Lung (tissue), 12 donors: ENCODE measurements around the gene DGCR2. TPM values are rescaled to one million over a fixed set of nuclear protein-coding genes. Genes with fewer than 3 reads are reported as not detected.

Source experiments
- ATAC-seq: fragments of 200-7000 bp; cut with Tn5 transposase; one replicate; pipeline ENCODE4 v1.9.1; 2020; ENCODE audit warnings: moderate number of reproducible peaks; ENCODE audit not compliant: insufficient read depth, low FRiP score
- DNase-seq, 3 donors: peaks; one replicate each; pipeline ENCODE4 v3.0.0-alpha.2; 2013 to 2017
- H3K27ac ChIP-seq, 2 donors: one replicate each; pipeline ENCODE4 v1.5.1; 2013; ENCODE audit warnings: mild to moderate bottlenecking in 2 of 2, moderate library complexity in 2 of 2, control low read depth in 1 of 2, inconsistent platforms in 1 of 2, low read depth in 1 of 2, low read length in 1 of 2
- H3K27me3 ChIP-seq, 3 donors: one replicate each; pipeline ENCODE4 v1.5.1; 2013; ENCODE audit warnings: low read length in 2 of 3; ENCODE audit not compliant: control insufficient read depth in 3 of 3, insufficient read depth in 3 of 3
- H3K36me3 ChIP-seq, 4 donors: one replicate each; pipeline ENCODE4 v1.5.1; 2013; ENCODE audit warnings: low read length in 4 of 4, mild to moderate bottlenecking in 1 of 4, moderate library complexity in 1 of 4; ENCODE audit not compliant: control insufficient read depth in 4 of 4, insufficient read depth in 4 of 4
- H3K4me1 ChIP-seq, 5 donors: one replicate each; pipeline ENCODE4 v1.5.1; 2013; ENCODE audit warnings: low read length in 5 of 5, mild to moderate bottlenecking in 2 of 5, moderate library complexity in 1 of 5; ENCODE audit not compliant: control insufficient read depth in 5 of 5, insufficient read depth in 5 of 5
- H3K4me3 ChIP-seq: one replicate; pipeline ENCODE4 v1.5.1; 2013; ENCODE audit warnings: mild to moderate bottlenecking, control low read depth, moderate library complexity
- H3K9ac ChIP-seq, 2 donors: one replicate each; pipeline ENCODE4 v1.5.1; 2013; ENCODE audit warnings: low read length in 2 of 2, control low read depth in 1 of 2; ENCODE audit not compliant: insufficient read depth in 1 of 2
- H3K9me3 ChIP-seq, 4 donors: one replicate each; pipeline ENCODE4 v1.5.1; 2013; ENCODE audit warnings: low read length in 3 of 4, mild to moderate bottlenecking in 1 of 4, moderate library complexity in 1 of 4; ENCODE audit not compliant: control insufficient read depth in 4 of 4, insufficient read depth in 3 of 4
- WGBS, 2 donors: extraction: QIAGEN DNeasy Blood & Tissue Kit; methylation state at CpG; one replicate each; pipeline ENCODE4 v1.1.7; 2013; 5-methylcytosine and 5-hydroxymethylcytosine counted together
- polyA plus RNA-seq, 2 donors: library from polyadenylated mRNA; stranded (reverse); fragments of 200-250 nt; gene quantifications; one replicate each; pipeline ENCODE4 v1.2.1, GENCODE V29; 2013
- total RNA-seq, 2 donors: library from RNA; depleted of rRNA in 1 of 2; stranded (reverse); fragments of >200 nt in 1 of 2; gene quantifications; one replicate each; pipeline ENCODE4 v1.2.1, GENCODE V29; 2014 to 2021
- TF ChIP-seq, protein P1 (sequence below): IDR thresholded peaks from 2 replicates; pipeline ENCODE4 v1.5.1; 2012; ENCODE audit warnings: mild to moderate bottlenecking; ENCODE audit errors: control extremely low read depth, extremely low read depth
- donor health status: control.
- donor health status: control.
- donor health status: Bipolar disorder and iron deficiency.
- donor health status: healthy.
- donor health status: DM: yes; HTN: yes; CAD: no.

DGCR2 gene
- total and polyA plus RNA-seq, 4 donors, result 40.4 to 77.4 (median 50.5) TPM

DNA sequence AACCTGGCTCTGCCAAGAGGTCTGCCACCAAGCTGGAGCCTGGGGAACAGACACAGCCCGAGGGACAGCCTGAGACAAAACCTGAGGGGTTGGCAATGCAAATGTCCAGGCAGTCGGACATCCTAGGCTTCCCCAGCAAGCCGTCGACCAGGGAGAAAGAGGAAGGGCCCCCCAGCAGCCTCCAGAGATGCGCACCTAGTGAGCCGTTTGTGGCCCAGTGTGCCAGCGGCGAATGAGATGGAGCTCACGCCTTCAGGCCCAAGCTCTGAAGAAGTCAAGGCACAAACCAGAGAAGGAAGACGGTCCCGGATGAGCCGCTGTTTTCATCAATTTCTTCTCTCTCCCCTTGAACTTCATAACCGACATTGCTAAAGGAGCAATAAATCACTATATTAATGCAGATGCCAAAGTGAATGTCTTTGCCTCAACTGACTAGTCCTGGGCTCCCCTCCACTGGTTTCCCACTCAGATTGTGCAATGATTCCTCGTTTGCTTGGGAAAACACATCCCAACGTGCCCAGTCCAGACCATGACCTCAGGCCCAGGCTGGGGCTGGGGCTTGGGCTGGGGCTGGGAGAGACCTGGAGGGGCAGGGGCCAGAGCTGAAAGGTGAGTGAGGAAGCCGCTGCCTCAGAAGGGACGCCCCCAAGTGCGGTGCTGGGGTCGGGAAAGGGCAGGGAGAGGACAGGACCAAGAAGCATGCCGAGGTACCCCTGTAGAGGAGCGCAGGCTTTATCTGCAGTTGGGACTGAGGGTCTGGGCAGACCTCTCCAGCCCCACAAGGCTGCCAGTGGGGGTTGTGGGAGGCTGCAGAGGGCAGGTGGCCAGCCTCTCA lies 3.5 kb upstream of the DGCR2 start:
- peaks cover 0 to 14% (median 4%) of the 10 kb centered on the region in 5 donors for H3K4me1 ChIP-seq
- WGBS, 2 donors, result 84 to 87% methylated on average over 21 of the region's 21 CpGs

DNA sequence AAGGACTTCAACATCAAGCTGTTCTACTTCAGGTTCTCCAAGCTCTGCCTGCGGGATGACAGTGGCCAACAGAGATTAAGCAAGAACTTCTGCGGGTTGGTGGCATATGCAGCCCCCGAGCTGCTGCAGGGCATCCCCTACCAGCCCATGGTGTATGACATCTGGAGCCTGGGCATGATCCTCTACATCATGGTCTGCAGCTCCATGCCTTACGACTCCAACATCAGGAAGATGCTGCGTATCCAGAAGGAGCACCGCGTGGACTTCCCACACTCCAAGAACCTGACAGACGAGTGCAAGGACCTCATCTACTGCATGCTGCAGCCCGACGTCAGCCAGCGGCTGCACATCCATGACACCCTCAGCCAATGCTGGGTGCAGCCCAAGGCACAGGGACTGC lies 2.8 kb upstream of the DGCR2 start:
- no peak for DNase-seq
- Histone ChIP-seq H3K4me1 (peaks cover 0 to 21% (median 4%) of the 10 kb centered on the region in 5 donors), H3K27ac (no peak overlapping the region), H3K36me3 (no peaks in the 10 kb centered on the region), H3K9me3 (no peaks in the 10 kb centered on the region), H3K4me3 (no peak overlapping the region), H3K9ac (no peak overlapping the region), H3K27me3 (no peaks in the 10 kb centered on the region)
- TF ChIP-seq, protein P1, sequence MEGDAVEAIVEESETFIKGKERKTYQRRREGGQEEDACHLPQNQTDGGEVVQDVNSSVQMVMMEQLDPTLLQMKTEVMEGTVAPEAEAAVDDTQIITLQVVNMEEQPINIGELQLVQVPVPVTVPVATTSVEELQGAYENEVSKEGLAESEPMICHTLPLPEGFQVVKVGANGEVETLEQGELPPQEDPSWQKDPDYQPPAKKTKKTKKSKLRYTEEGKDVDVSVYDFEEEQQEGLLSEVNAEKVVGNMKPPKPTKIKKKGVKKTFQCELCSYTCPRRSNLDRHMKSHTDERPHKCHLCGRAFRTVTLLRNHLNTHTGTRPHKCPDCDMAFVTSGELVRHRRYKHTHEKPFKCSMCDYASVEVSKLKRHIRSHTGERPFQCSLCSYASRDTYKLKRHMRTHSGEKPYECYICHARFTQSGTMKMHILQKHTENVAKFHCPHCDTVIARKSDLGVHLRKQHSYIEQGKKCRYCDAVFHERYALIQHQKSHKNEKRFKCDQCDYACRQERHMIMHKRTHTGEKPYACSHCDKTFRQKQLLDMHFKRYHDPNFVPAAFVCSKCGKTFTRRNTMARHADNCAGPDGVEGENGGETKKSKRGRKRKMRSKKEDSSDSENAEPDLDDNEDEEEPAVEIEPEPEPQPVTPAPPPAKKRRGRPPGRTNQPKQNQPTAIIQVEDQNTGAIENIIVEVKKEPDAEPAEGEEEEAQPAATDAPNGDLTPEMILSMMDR, result no peak
- no peak for ATAC-seq
- WGBS, 2 donors, result 93% methylated on average over 11 of the region's 11 CpGs

More for the DNA sequence above, 3.5 kb upstream of the DGCR2 start:
- TF ChIP-seq, protein P1, result no peak
- Histone ChIP-seq H3K27me3 (no peaks in the 10 kb centered on the region), H3K9me3 (no peaks in the 10 kb centered on the region), H3K27ac (no peak overlapping the region), H3K9ac (no peak overlapping the region), H3K36me3 (no peaks in the 10 kb centered on the region), H3K4me3 (no peak overlapping the region)
- DNase-seq (no peak), ATAC-seq (no peak)

DNA sequence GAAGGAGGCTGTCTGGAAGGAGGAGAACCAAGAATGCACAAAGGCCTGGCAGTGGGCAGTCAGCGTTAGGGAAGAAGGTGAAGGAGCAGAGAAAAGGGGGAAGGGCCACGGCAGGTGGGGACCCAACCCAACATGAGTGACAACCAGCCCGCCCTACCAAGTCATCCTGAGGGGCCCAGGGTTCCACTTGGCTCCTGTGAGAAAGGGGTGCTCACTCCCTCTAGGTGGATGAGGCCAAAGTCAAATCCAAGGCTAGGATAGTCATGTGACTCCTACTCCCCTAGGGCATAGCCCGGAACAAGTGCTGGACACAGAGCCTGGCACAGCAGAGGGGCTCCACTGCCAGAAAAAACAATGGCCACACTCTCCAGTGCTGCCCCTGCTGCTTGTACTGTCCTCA lies 2.2 kb upstream of the DGCR2 start:
- ATAC-seq, result no peak
- no peaks in the 10 kb centered on the region for H3K36me3 ChIP-seq
- H3K4me1 ChIP-seq, result peaks cover 0 to 26% (median 5%) of the 10 kb centered on the region in 5 donors
- H3K9ac ChIP-seq, result no peak overlapping the region
- H3K27ac ChIP-seq, result no peak overlapping the region
- no peak for DNase-seq
- H3K4me3 ChIP-seq, result no peak overlapping the region
- no peaks in the 10 kb centered on the region for H3K9me3 ChIP-seq
- no peaks in the 10 kb centered on the region for H3K27me3 ChIP-seq
- TF ChIP-seq, protein P1, result no peak
- WGBS, 2 donors, result 89 to 91% methylated on average over 4 of the region's 4 CpGs
